Common myeloid progenitor, CD34-positive (primary cell): ENCODE measurements around the gene MLEC.
A peak's percentile ranks its signal among the peaks of the same experiment; 100 is the strongest.

Experiments used
- CTCF ChIA-PET: fragments of 350-600 bp; sonication (Branson Sonifier 250); formaldehyde crosslinking; loops from one replicate; lab custom pipeline; 2021; ENCODE audit warnings: antibody characterized with exemption; lab: Charles Lee
- POLR2A ChIA-PET: fragments of 350-600 bp; sonication (Branson Sonifier 250); formaldehyde crosslinking; loops from one replicate; lab custom pipeline; 2021; ENCODE audit warnings: antibody characterized with exemption; lab: Charles Lee
- DNase-seq, 3 donors: peaks; one replicate each; pipeline versions ENCODE4 v3.0.0 to v3.0.0-alpha.2; 2013
- H3K27ac ChIP-seq, 2 experiments: 1 replicate in 1 of 2; 2 replicates in 1 of 2; pipeline ENCODE4 v1.7.0; 2013; ENCODE audit warnings: inconsistent platforms in 2 of 2, low read length in 2 of 2, mild to moderate bottlenecking in 2 of 2, low read depth in 1 of 2, moderate library complexity in 1 of 2; ENCODE audit not compliant: severe bottlenecking in 2 of 2, insufficient read depth in 1 of 2, poor library complexity in 1 of 2
- H3K27me3 ChIP-seq, 5 experiments: replicated peaks in 2 of 5; 1 replicate in 3 of 5; 2 replicates in 2 of 5; pipeline versions ENCODE4 v1.6.1 to v1.7.0; 2013; ENCODE audit warnings: low read length in 4 of 5, mild to moderate bottlenecking in 2 of 5, moderate library complexity in 2 of 5, inconsistent platforms in 1 of 5; ENCODE audit not compliant: insufficient read depth in 5 of 5, control insufficient read depth in 4 of 5
- H3K36me3 ChIP-seq, 4 experiments: 1 replicate in 2 of 4; 2 replicates in 2 of 4; pipeline versions ENCODE4 v1.6.1 to v1.7.0; 2013; ENCODE audit warnings: low read length in 3 of 4, control low read depth in 1 of 4, mild to moderate bottlenecking in 1 of 4; ENCODE audit not compliant: control insufficient read depth in 4 of 4, insufficient read depth in 4 of 4
- H3K4me1 ChIP-seq, 4 experiments: 1 replicate in 3 of 4; 2 replicates in 1 of 4; pipeline versions ENCODE4 v1.6.1 to v1.7.1; 2013; ENCODE audit warnings: low read length in 3 of 4, mild to moderate bottlenecking in 3 of 4, control low read depth in 1 of 4, inconsistent platforms in 1 of 4, moderate library complexity in 1 of 4; ENCODE audit not compliant: control insufficient read depth in 4 of 4, insufficient read depth in 4 of 4; ENCODE audit errors: control extremely low read depth in 1 of 4
- H3K4me3 ChIP-seq, 7 experiments: 1 replicate in 4 of 7; 2 replicates in 3 of 7; pipeline versions ENCODE4 v1.5.1 to v1.7.0; 2013; ENCODE audit warnings: mild to moderate bottlenecking in 7 of 7, low read length in 6 of 7, moderate library complexity in 6 of 7, inconsistent platforms in 2 of 7, low read depth in 2 of 7, control low read depth in 1 of 7; ENCODE audit not compliant: insufficient read depth in 4 of 7, control insufficient read depth in 1 of 7; ENCODE audit errors: extremely low read depth in 1 of 7
- H3K9me3 ChIP-seq, 5 experiments: 1 replicate in 4 of 5; 2 replicates in 1 of 5; pipeline versions ENCODE4 v1.6.1 to v1.7.1; 2013; ENCODE audit warnings: low read length in 4 of 5, mild to moderate bottlenecking in 2 of 5, inconsistent platforms in 1 of 5, low read depth in 1 of 5, moderate library complexity in 1 of 5; ENCODE audit not compliant: control insufficient read depth in 4 of 5, insufficient read depth in 2 of 5; ENCODE audit errors: control extremely low read depth in 1 of 5
- WGBS: methylation state at CpG from one replicate; pipeline ENCODE4 v1.1.5; 2013; ENCODE audit not compliant: insufficient coverage; 5-methylcytosine and 5-hydroxymethylcytosine counted together

MLEC gene

DNA sequence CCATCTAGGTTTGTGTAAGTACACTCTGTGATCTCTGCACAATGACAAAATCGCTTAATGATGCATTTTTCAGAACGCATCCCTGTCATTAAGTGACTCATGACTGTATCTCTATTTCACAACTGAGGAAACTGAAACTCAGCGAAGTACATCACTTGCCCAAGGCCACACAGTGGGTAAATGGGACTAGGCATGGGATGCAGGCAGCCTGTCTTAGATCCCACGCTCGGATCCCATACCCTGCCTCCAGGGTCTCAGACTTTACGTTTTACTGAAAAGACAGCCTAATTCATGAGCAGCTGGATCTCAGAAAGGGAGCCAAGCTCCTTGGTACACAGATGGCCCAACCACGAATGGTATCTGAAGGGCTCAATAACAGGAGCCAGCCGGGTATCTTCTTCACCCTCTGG lies 2.4 kb upstream of the MLEC start:
- H3K27me3 ChIP-seq, result no peaks in the 10 kb centered on the region
- H3K36me3 ChIP-seq, result no peaks in the 10 kb centered on the region
- ChIA-PET POLR2A (no interaction called here), CTCF (interaction anchor here (0.5 to 1.1 kb wide), 2 partner anchors 38 to 425 kb away, joined by 3 read pairs; no protein-coding TSS in a partner anchor)
- peaks cover 21 to 46% (median 39%) of the 10 kb centered on the region in 4 experiments for H3K4me1 ChIP-seq
- no peak overlapping the region for H3K27ac ChIP-seq
- H3K9me3 ChIP-seq, result no peaks in the 10 kb centered on the region
- 80% methylated on average over 5 of the region's 8 CpGs for WGBS
- no peak overlapping the region for H3K4me3 ChIP-seq
- peak in 1 of 3 donors; percentile 19 for DNase-seq

DNA sequence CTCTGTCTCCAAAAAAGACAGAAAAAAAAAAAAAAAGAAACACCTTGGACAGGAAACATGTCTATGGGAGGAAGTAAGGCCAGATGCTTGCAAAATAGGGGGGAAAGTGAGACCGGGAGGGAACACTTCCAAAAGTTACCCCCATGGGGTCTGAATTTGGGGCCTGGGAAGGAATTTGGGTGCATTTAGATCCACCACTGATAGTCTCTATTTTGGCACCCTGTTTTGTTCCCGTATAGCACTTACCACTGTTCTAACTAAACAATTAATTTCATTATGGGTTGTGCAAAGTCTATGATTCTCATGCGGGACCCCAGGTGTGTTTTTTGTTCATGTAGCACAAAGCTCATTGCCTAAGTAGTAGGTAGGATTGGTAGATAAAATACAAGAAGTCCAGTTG lies 1.4 kb upstream of the MLEC start:
- ChIA-PET POLR2A (interaction anchor here (0.6 to 1.0 kb wide), 2 partner anchors 21 to 520 kb away, joined by 3 read pairs; no protein-coding TSS in a partner anchor), CTCF (no interaction called here)

DNA sequence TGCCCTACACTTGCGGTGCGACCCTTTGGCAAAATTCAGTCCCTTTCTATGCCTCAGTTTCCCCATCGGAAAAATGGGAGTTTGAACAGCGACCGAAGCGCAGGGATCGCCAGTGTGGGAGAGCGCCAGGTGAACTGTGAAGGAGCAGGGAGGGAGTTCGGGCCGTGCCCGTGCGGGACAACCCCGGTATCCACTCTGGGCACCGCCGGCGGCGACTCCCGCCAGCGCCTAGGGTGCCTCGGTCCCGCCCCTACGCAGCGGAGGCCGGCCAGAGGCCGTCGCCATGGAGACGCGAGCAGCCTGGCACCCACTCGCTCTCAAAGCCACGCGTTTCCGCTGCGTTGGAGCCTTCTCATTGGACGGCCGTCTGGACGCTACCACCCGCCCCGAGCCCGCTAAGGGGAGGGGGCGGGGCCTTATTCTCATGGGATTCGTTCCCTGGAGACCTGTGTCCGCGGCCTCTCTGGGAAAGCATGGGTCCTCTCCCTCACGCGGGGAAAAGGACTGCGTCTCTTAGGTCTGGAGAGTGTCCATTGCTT lies 729 bp upstream of the MLEC start:
- Histone ChIP-seq H3K9me3 (no peaks in the 10 kb centered on the region), H3K36me3 (peaks cover 0 to 3% (median 0%) of the 10 kb centered on the region in 4 experiments), H3K4me1 (peaks cover 26 to 55% (median 42%) of the 10 kb centered on the region in 4 experiments), H3K27ac (peak overlapping the region; percentile 99), H3K27me3 (no peaks in the 10 kb centered on the region), H3K4me3 (peak overlapping the region; percentile 83 to 93 (median 90))
- under 1% methylated on average over 46 of the region's 46 CpGs for WGBS
- DNase-seq, result peak; percentile 98 to 99 (median 99)
- POLR2A ChIA-PET, result interaction anchor here (0.5 to 1.1 kb wide), 6 partner anchors 16 to 142 kb away, joined by 3 to 6 read pairs (median 4); partner anchors contain the start of gene UNC119B
- CTCF ChIA-PET, result interaction anchor here (1.1 to 2.6 kb wide), 2 partner anchors 36 to 39 kb away, joined by 3 to 8 read pairs; no protein-coding TSS in a partner anchor

More for the DNA sequence above, 1.4 kb upstream of the MLEC start:
- peak in 1 of 3 donors; percentile 35 for DNase-seq
- peak overlapping the region; percentile 99 for H3K27ac ChIP-seq
- H3K4me1 ChIP-seq, result peaks cover 26 to 51% (median 42%) of the 10 kb centered on the region in 4 experiments
- H3K27me3 ChIP-seq, result no peaks in the 10 kb centered on the region
- H3K4me3 ChIP-seq, result peak overlapping the region in 3 of 7 experiments; percentile 90 to 93 (median 92)
- no peaks in the 10 kb centered on the region for H3K9me3 ChIP-seq
- WGBS, result 0% methylated on average over 1 of the region's 3 CpGs
- no peaks in the 10 kb centered on the region for H3K36me3 ChIP-seq

GRCh38 chr12:120687578-120688289 lies 785 bp downstream of the MLEC start:
- Histone ChIP-seq H3K27me3 (no peaks in the 10 kb centered on the region), H3K4me3 (peak overlapping the region; percentile 86 to 94 (median 90)), H3K27ac (peak overlapping the region; percentile 74 to 99), H3K4me1 (peaks cover 26 to 61% (median 42%) of the 10 kb centered on the region in 4 experiments), H3K9me3 (no peaks in the 10 kb centered on the region), H3K36me3 (peaks cover 0 to 8% (median 0%) of the 10 kb centered on the region in 4 experiments)
- ChIA-PET CTCF (interaction anchor here (0.8 to 2.6 kb wide), 9 partner anchors 10 to 41 kb away, joined by 3 to 9 read pairs (median 3); no protein-coding TSS in a partner anchor), POLR2A (interaction anchor here (1.5 kb wide), 1 partner anchor 34 kb away, joined by 3 read pairs; no protein-coding TSS in a partner anchor)
- DNase-seq, result peak in 2 of 3 donors; percentile 39 to 49
- under 1% methylated on average over 29 of the region's 31 CpGs for WGBS

- CTCF ChIA-PET, result interaction anchor here (0.6 to 2.6 kb wide), 11 partner anchors 9 to 60 kb away, joined by 3 to 9 read pairs (median 3); no protein-coding TSS in a partner anchor
- 7% methylated on average over 4 of the region's 6 CpGs for WGBS
- H3K36me3 ChIP-seq, result peaks cover 0 to 17% (median 6%) of the 10 kb centered on the region in 4 experiments
- H3K4me3 ChIP-seq, result peak overlapping the region in 6 of 7 experiments; percentile 86 to 93 (median 90)
- peaks cover 26 to 61% (median 42%) of the 10 kb centered on the region in 4 experiments for H3K4me1 ChIP-seq
- POLR2A ChIA-PET, result interaction anchor here (1.1 to 1.5 kb wide), 2 partner anchors 23 to 34 kb away, joined by 3 read pairs; no protein-coding TSS in a partner anchor
- peak; percentile 50 to 80 (median 69) for DNase-seq
- peak overlapping the region in 1 of 2 experiments; percentile 99 for H3K27ac ChIP-seq
- H3K27me3 ChIP-seq, result no peaks in the 10 kb centered on the region
- H3K9me3 ChIP-seq, result no peaks in the 10 kb centered on the region
Observed at GRCh38 chr12:120688527-120689071, 1.6 kb downstream of the MLEC start.

DNA sequence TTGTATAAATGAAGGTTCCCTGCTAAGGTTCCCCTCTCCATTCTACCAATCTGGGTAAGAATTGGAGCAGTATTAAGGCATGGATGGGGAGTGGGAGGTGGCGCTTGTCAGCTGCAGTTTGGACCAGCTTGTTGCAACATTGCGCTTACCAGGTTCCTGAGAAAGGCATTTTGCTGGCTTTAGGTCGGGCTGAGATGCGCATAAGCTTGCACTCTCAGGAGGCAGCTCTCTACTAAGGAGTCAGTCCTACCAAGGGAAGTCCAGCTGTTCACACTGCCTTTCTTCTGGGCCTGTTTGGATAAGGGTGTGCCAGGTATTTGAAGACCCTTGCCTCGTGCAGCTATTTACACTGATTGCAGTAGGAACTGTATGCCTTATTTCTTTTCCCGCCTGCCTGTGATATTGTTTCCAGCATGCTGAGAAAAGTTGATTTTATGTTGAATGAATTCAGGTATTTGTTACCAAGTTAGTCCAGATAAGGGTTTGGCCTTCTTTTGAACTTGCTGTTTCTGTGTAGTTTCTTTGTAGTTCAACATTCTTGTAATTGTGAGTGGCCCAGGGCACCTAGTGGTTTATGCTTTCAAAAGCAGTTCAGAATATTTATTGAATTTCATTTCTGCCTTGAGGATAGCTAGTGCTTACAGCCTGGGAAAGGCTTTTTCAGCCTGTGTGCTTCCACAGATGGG lies 2.6 kb downstream of the MLEC start:
- 86% methylated on average over 2 of the region's 6 CpGs for WGBS
- H3K36me3 ChIP-seq, result peaks cover 2 to 26% (median 12%) of the 10 kb centered on the region in 4 experiments
- no peaks in the 10 kb centered on the region for H3K9me3 ChIP-seq
- peak overlapping the region in 6 of 7 experiments; percentile 86 to 93 (median 90) for H3K4me3 ChIP-seq
- ChIA-PET POLR2A (interaction anchor here (0.6 to 1.1 kb wide), 2 partner anchors 22 to 108 kb away, joined by 3 read pairs; no protein-coding TSS in a partner anchor), CTCF (interaction anchor here (0.6 to 1.6 kb wide), 10 partner anchors 8 to 370 kb away, joined by 3 to 5 read pairs (median 4); no protein-coding TSS in a partner anchor)
- H3K4me1 ChIP-seq, result peaks cover 26 to 59% (median 42%) of the 10 kb centered on the region in 4 experiments
- H3K27ac ChIP-seq, result peak overlapping the region in 1 of 2 experiments; percentile 99
- no peaks in the 10 kb centered on the region for H3K27me3 ChIP-seq
- DNase-seq, result no peak
